KOPT-K1 (cell line): ENCODE data around the gene C11orf87.

Experiments
- H3K27ac ChIP-seq: fragments of 200-600 bp; sonication (generic); 2 replicates; pipeline ENCODE4 v1.5.1; 2016; ENCODE audit warnings: antibody characterized with exemption, mild to moderate bottlenecking, low read depth, low read length; ENCODE audit not compliant: poor library complexity, severe bottlenecking
- H3K36me3 ChIP-seq: fragments of 200-600 bp; sonication (generic); 2 replicates; pipeline ENCODE4 v1.5.1; 2017; ENCODE audit warnings: antibody characterized with exemption, mild to moderate bottlenecking, low read length, moderate library complexity; ENCODE audit not compliant: insufficient read depth
- H3K9me3 ChIP-seq: fragments of 200-600 bp; sonication (generic); 2 replicates; pipeline ENCODE4 v1.5.1; 2017; ENCODE audit warnings: antibody characterized with exemption, low read length, mild to moderate bottlenecking; ENCODE audit not compliant: insufficient read depth, poor library complexity, severe bottlenecking

The C11orf87 gene

GRCh38 chr11:109425554-109425953 is 3.6 kb downstream of the C11orf87 start:
- H3K36me3 ChIP-seq = no peaks in the 10 kb centered on the region

GRCh38 chr11:109426442-109427240 is 4.7 kb downstream of the C11orf87 start:
- Histone ChIP-seq H3K9me3 (peaks cover 11% of the 10 kb centered on the region), H3K27ac (no peak overlapping the region), H3K36me3 (no peaks in the 10 kb centered on the region)

More at GRCh38 chr11:109425554-109425953, 3.6 kb downstream of the C11orf87 start:
- peaks cover 11% of the 10 kb centered on the region for H3K9me3 ChIP-seq
- H3K27ac ChIP-seq = no peak overlapping the region

- Histone ChIP-seq H3K36me3 (no peaks in the 10 kb centered on the region), H3K27ac (no peak overlapping the region), H3K9me3 (no peaks in the 10 kb centered on the region)
Measured at GRCh38 chr11:109432105-109432504, 10.1 kb downstream of the C11orf87 start.

- Histone ChIP-seq H3K36me3 (no peaks in the 10 kb centered on the region), H3K9me3 (no peaks in the 10 kb centered on the region), H3K27ac (no peak overlapping the region)
Measured at GRCh38 chr11:109433753-109434256, 11.8 kb downstream of the C11orf87 start.

GRCh38 chr11:109435121-109435742 is 13.2 kb downstream of the C11orf87 start:
- H3K27ac ChIP-seq = no peak overlapping the region
- no peaks in the 10 kb centered on the region for H3K9me3 ChIP-seq
- no peaks in the 10 kb centered on the region for H3K36me3 ChIP-seq

- no peak overlapping the region for H3K27ac ChIP-seq
- no peaks in the 10 kb centered on the region for H3K36me3 ChIP-seq
- H3K9me3 ChIP-seq = no peaks in the 10 kb centered on the region
Measured at GRCh38 chr11:109439684-109440083, 17.7 kb downstream of the C11orf87 start.

GRCh38 chr11:109443052-109443451 is 21.1 kb downstream of the C11orf87 start:
- Histone ChIP-seq H3K36me3 (no peaks in the 10 kb centered on the region), H3K9me3 (no peaks in the 10 kb centered on the region), H3K27ac (no peak overlapping the region)

- Histone ChIP-seq H3K36me3 (no peaks in the 10 kb centered on the region), H3K9me3 (no peaks in the 10 kb centered on the region), H3K27ac (no peak overlapping the region)
Measured at GRCh38 chr11:109454857-109455256, 32.9 kb downstream of the C11orf87 start.
